ENCODE data around the gene ADSL.

DNA sequence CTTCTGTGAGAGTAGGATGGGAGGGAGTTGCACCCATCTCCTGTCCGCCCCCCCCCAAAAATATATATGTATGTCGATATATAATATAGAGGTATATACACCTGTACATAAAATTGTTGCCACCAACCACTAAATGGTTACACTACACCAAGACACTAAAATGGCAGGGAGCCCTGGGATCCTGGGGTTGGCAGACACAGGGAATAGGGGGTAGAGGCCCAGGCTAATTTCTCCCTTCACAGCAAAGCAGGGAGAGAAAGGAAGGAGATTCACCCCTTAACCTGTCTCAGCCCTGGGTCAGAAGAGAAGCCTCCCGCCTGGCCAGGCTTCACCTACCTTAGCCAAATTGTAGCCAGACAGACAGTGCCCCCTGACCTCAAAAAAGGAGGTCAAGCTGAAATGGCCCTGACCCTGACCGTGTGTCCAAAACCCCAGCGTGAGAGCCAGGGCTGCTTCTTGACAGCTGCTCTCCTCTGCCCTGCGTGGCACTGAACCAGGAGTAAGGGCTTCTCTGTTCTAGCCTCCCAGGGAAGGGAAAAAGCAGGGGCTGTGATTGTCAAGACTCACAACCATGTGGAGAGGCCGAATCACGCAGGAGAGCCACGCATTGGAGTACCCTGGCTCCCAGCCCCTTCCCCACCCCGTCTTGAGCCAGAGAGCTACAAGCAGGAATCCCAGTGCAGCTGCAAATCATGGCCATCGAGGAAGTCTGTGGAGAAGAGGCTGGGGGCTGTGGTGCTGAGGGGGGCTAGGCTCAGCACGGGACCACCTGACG, 64.6 kb downstream of the ADSL start:
- TF ChIP-seq, protein P1, sequence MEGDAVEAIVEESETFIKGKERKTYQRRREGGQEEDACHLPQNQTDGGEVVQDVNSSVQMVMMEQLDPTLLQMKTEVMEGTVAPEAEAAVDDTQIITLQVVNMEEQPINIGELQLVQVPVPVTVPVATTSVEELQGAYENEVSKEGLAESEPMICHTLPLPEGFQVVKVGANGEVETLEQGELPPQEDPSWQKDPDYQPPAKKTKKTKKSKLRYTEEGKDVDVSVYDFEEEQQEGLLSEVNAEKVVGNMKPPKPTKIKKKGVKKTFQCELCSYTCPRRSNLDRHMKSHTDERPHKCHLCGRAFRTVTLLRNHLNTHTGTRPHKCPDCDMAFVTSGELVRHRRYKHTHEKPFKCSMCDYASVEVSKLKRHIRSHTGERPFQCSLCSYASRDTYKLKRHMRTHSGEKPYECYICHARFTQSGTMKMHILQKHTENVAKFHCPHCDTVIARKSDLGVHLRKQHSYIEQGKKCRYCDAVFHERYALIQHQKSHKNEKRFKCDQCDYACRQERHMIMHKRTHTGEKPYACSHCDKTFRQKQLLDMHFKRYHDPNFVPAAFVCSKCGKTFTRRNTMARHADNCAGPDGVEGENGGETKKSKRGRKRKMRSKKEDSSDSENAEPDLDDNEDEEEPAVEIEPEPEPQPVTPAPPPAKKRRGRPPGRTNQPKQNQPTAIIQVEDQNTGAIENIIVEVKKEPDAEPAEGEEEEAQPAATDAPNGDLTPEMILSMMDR (IDR thresholded peaks at IDR 0.05; ENCODE audit: insufficient read depth, low read depth, low read length): no peak
- no peak for TF ChIP-seq EZH2 (IDR thresholded peaks at IDR 0.05; ENCODE audit: insufficient read depth, low read length)

All from astrocyte (in vitro differentiated cells and primary cell).